Neutrophil (primary cell): ENCODE results near the gene LDLRAP1.

Source experiments
- H3K27ac ChIP-seq: fragments of 200-600 bp; sonication (generic); 2 replicates; pipeline ENCODE4 v1.5.1; 2016; ENCODE audit warnings: mild to moderate bottlenecking, moderate library complexity
- H3K27me3 ChIP-seq: fragments of 200-600 bp; sonication (generic); 2 replicates; pipeline ENCODE4 v1.6.0; 2016; ENCODE audit warnings: mild to moderate bottlenecking
- H3K36me3 ChIP-seq: fragments of 200-600 bp; sonication (generic); 2 replicates; pipeline ENCODE4 v1.5.1; 2017
- H3K4me1 ChIP-seq, 2 experiments: fragments of 200-600 bp in 1 of 2; sonication (generic) in 1 of 2; 1 replicate in 1 of 2; 2 replicates in 1 of 2; pipeline versions ENCODE4 v1.5.1 to v1.6.1; 2013 to 2016; ENCODE audit warnings: low read depth in 1 of 2, low read length in 1 of 2, mild to moderate bottlenecking in 1 of 2, moderate library complexity in 1 of 2; ENCODE audit not compliant: control insufficient read depth in 1 of 2, insufficient read depth in 1 of 2
- H3K4me3 ChIP-seq, 2 experiments: fragments of 200-600 bp in 1 of 2; sonication (generic) in 1 of 2; 1 replicate in 1 of 2; 2 replicates in 1 of 2; pipeline ENCODE4 v1.5.1; 2013 to 2016; ENCODE audit warnings: low read depth in 1 of 2, low read length in 1 of 2, mild to moderate bottlenecking in 1 of 2, moderate library complexity in 1 of 2
- H3K9me3 ChIP-seq: fragments of 200-600 bp; sonication (generic); 2 replicates; pipeline ENCODE4 v1.5.1; 2016
- TF ChIP-seq, protein P1 (sequence below): fragments of 200-600 bp; sonication (generic); IDR thresholded peaks from 2 replicates; pipeline ENCODE4 v1.5.1; 2016; ENCODE audit warnings: antibody characterized with exemption

The LDLRAP1 gene

DNA sequence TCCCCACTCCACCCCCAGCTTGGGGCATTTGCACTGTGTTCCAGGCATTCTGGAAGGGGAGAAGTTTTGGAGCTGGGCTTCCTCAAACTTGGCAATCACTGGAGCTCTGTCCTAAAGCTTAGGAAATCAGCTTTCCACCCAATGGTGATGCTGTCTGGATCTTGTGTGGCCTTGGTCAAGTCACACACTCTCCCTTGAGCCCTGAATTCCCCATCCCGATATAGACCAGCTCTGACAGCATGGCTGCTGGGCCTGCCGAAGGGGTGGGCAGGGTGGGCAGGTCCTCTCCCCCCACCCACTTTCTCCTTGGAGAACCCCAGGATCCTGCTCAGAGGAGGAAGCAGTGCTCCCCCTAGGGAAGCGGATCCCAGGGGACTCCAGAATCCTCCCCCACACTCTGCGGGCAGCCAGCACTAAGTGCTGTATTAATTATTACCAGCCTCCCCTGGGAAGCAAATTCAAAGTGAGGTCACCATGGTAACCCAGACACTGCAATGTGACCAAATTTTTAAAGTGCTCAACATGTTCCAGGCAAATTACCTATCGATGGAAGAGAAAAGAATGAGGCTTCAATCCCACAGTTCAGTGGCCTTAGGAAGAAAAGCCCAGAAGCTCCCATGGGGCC lies 21.3 kb upstream of the LDLRAP1 start:
- Histone ChIP-seq H3K4me1 (no peaks in the 10 kb centered on the region), H3K36me3 (no peaks in the 10 kb centered on the region), H3K9me3 (no peaks in the 10 kb centered on the region), H3K27me3 (peaks cover 6% of the 10 kb centered on the region), H3K27ac (no peak overlapping the region), H3K4me3 (no peak overlapping the region)
- TF ChIP-seq, protein P1, sequence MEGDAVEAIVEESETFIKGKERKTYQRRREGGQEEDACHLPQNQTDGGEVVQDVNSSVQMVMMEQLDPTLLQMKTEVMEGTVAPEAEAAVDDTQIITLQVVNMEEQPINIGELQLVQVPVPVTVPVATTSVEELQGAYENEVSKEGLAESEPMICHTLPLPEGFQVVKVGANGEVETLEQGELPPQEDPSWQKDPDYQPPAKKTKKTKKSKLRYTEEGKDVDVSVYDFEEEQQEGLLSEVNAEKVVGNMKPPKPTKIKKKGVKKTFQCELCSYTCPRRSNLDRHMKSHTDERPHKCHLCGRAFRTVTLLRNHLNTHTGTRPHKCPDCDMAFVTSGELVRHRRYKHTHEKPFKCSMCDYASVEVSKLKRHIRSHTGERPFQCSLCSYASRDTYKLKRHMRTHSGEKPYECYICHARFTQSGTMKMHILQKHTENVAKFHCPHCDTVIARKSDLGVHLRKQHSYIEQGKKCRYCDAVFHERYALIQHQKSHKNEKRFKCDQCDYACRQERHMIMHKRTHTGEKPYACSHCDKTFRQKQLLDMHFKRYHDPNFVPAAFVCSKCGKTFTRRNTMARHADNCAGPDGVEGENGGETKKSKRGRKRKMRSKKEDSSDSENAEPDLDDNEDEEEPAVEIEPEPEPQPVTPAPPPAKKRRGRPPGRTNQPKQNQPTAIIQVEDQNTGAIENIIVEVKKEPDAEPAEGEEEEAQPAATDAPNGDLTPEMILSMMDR = no peak

GRCh38 chr1:25523542-25523941 lies 19.9 kb upstream of the LDLRAP1 start:
- TF ChIP-seq, protein P1 = no peak
- peaks cover 6% of the 10 kb centered on the region for H3K27me3 ChIP-seq
- H3K4me3 ChIP-seq = no peak overlapping the region
- H3K4me1 ChIP-seq = no peaks in the 10 kb centered on the region
- no peaks in the 10 kb centered on the region for H3K9me3 ChIP-seq
- no peaks in the 10 kb centered on the region for H3K36me3 ChIP-seq
- H3K27ac ChIP-seq = no peak overlapping the region

DNA sequence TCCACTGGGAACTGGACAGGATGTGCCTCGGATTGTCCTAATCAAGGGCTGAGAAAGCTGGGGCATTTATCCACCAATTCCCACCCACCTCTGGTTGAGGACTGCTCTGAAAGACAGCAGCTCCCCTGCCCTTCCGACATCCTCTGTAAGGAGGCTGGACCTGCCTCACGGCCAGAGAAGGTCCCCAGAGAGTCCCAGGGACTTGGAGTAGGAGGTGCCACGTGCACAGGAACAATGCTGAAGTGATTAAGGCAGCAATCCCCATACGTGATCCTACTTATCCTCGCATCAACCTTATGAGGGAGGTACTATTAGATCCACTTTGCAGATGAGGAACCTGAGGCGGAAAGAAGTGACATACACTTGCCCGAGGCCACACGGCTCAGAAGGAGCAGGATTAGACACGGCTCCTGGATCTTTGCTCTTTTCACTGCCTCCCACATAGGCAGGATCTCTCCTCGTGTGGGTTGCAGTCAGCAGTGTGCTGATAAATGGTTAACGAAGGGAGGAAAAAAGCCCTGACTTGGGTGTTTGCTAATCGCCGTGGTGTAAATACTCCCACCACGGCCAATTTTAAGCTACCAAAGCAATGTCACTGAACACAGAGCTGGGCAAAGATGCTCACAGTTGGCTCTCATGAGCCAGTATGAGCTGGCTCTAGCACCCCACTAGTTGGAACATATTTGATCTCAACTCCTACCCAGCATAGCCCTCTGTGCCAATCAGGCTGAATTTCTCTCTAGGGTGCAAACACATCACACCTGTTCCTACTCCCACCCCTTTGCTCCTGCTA lies 18.6 kb upstream of the LDLRAP1 start:
- TF ChIP-seq, protein P1 = no peak
- no peaks in the 10 kb centered on the region for H3K9me3 ChIP-seq

GRCh38 chr1:25525361-25525688 lies 18.1 kb upstream of the LDLRAP1 start:
- no peak overlapping the region for H3K27ac ChIP-seq
- TF ChIP-seq, protein P1 = no peak
- no peaks in the 10 kb centered on the region for H3K36me3 ChIP-seq
- H3K4me3 ChIP-seq = no peak overlapping the region
- peaks cover 6% of the 10 kb centered on the region for H3K27me3 ChIP-seq
- no peaks in the 10 kb centered on the region for H3K9me3 ChIP-seq
- no peaks in the 10 kb centered on the region for H3K4me1 ChIP-seq

More for the DNA sequence above, 18.6 kb upstream of the LDLRAP1 start:
- no peak overlapping the region for H3K4me3 ChIP-seq
- H3K27me3 ChIP-seq = peaks cover 6% of the 10 kb centered on the region
- no peaks in the 10 kb centered on the region for H3K4me1 ChIP-seq
- H3K27ac ChIP-seq = no peak overlapping the region
- no peaks in the 10 kb centered on the region for H3K36me3 ChIP-seq

GRCh38 chr1:25526753-25527152 lies 16.7 kb upstream of the LDLRAP1 start:
- H3K9me3 ChIP-seq = no peaks in the 10 kb centered on the region
- H3K4me3 ChIP-seq = no peak overlapping the region
- no peaks in the 10 kb centered on the region for H3K4me1 ChIP-seq
- TF ChIP-seq, protein P1 = no peak
- H3K27ac ChIP-seq = no peak overlapping the region
- H3K27me3 ChIP-seq = peaks cover 6% of the 10 kb centered on the region
- no peaks in the 10 kb centered on the region for H3K36me3 ChIP-seq
